Astrocyte of the spinal cord (primary cell): ENCODE data around the gene PAX9.

Source experiments
- DNase-seq: peaks from one replicate; pipeline ENCODE4 v3.0.0; 2011; ENCODE audit warnings: low read depth, low spot score
- H3K4me3 ChIP-seq: 2 replicates; pipeline ENCODE4 v1.5.1; 2011; ENCODE audit warnings: low read depth, mild to moderate bottlenecking, low read length, moderate library complexity
- CTCF ChIP-seq: IDR thresholded peaks from 2 replicates; pipeline ENCODE4 v1.5.1; 2012; ENCODE audit warnings: low read depth, mild to moderate bottlenecking, low read length, inconsistent platforms
- in situ Hi-C: cut with HindIII; loops from 2 replicates; pipeline ENCODE4 v1.10.0; 2017; ENCODE audit warnings: low sequenced_read_pairs

Gene PAX9

GRCh38 chr14:36672095-36672494 lies 10.4 kb downstream of the PAX9 start:
- TF ChIP-seq CTCF = no peak
- no peak for DNase-seq
- no peak overlapping the region for H3K4me3 ChIP-seq
- in situ Hi-C loops = no loop called here

- no peak overlapping the region for H3K4me3 ChIP-seq
- in situ Hi-C loops = no loop called here
- no peak for DNase-seq
- no peak for TF ChIP-seq CTCF
Measured at GRCh38 chr14:36674659-36675058, 13.0 kb downstream of the PAX9 start.

- TF ChIP-seq CTCF = no peak
- in situ Hi-C loops = no loop called here
- DNase-seq = no peak
- H3K4me3 ChIP-seq = no peak overlapping the region
Measured at GRCh38 chr14:36675581-36675980, 13.9 kb downstream of the PAX9 start.

GRCh38 chr14:36676236-36676635 lies 14.6 kb downstream of the PAX9 start:
- no peak overlapping the region for H3K4me3 ChIP-seq
- DNase-seq = no peak
- in situ Hi-C loops = no loop called here
- TF ChIP-seq CTCF = no peak

- TF ChIP-seq CTCF = no peak
- no peak overlapping the region for H3K4me3 ChIP-seq
- in situ Hi-C loops = no loop called here
- DNase-seq = no peak
Measured at GRCh38 chr14:36682338-36682737, 20.7 kb downstream of the PAX9 start.

- H3K4me3 ChIP-seq = no peak overlapping the region
- no peak for DNase-seq
- no peak for TF ChIP-seq CTCF
- in situ Hi-C loops = no loop called here
Measured at GRCh38 chr14:36683083-36683724, 21.5 kb downstream of the PAX9 start.
